Peyer's patch (tissue), 4 donors: Measurements from ENCODE around the gene NHLRC4.

Source experiments
- CTCF ChIP-seq, 6 experiments: fragments of 450-650 bp in 4 of 6; fragments of 200-600 bp in 2 of 6; sonication (generic) in 1 of 6; IDR thresholded peaks; one replicate each; pipeline ENCODE4 v1.5.1; 2017 to 2019; ENCODE audit warnings: antibody characterized with exemption in 6 of 6, mild to moderate bottlenecking in 3 of 6, moderate library complexity in 1 of 6
- POLR2A ChIP-seq, 2 donors: fragments of 450-650 bp; IDR thresholded peaks; one replicate each; pipeline ENCODE4 v1.5.1; 2017; ENCODE audit warnings: antibody characterized with exemption in 2 of 2, mild to moderate bottlenecking in 2 of 2, moderate library complexity in 2 of 2

GRCh38 chr16:569445-570254 lies 2.8 kb downstream of the NHLRC4 start, which contains the start of gene PIGQ:
- no peak for TF ChIP-seq CTCF (IDR thresholded peaks at IDR 0.05)
- no peak for TF ChIP-seq POLR2A (IDR thresholded peaks at IDR 0.05)
